CD4-positive, alpha-beta T cell treated with Interleukin-6 at 100 ng/mL for 8 hours (primary cell): ENCODE data around the gene JAK3.

Source experiments
- DNase-seq: peaks from one replicate; pipeline ENCODE4 v3.0.0-alpha.2; 2020; ENCODE audit warnings: mixed read lengths, low spot score

JAK3 gene

DNA sequence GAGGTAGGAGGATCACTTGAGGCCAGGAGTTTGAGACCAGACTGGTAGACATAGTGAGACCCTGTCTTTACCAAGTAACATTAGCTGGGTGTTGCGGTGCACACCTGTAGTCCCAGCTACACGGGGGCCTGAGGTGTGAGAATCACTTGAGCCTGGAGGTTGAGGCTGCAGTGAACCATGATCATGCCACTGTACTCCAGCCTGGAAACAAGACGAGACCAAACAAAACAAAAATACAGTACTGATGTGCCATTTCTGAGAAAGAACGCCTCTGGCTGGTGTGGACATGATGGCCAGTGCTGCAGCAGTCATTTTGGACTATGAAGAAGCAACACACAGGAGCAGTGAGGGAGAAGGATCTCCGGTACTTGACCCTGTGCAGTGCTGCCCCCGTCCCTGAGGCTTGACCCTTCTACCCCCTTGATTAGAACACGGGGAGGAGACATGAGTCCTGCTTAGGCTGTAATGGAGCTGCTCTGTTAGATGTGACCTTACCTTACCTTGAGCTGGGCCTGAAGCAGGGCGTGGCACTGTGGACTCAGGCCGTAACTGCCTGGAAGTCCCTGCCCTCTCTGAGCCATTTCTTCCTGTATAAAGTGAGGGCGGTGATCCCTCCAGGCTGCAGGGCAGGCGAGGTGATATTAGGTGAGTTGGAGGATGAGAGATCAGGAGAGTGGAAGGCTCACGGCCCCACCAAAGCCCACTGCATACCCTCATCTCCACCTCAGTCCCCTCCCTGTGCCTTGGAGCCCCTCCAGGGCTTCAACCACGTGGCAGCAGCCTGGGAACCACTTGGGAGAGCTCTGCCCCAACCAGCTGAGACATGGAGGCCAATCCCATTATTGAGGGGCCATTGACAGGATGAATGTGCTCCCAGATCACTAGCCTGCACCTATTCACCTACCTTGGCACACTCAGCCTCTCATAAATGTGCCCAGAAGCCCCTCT is 17.9 kb upstream of the JAK3 start:
- DNase-seq, result no peak

DNA sequence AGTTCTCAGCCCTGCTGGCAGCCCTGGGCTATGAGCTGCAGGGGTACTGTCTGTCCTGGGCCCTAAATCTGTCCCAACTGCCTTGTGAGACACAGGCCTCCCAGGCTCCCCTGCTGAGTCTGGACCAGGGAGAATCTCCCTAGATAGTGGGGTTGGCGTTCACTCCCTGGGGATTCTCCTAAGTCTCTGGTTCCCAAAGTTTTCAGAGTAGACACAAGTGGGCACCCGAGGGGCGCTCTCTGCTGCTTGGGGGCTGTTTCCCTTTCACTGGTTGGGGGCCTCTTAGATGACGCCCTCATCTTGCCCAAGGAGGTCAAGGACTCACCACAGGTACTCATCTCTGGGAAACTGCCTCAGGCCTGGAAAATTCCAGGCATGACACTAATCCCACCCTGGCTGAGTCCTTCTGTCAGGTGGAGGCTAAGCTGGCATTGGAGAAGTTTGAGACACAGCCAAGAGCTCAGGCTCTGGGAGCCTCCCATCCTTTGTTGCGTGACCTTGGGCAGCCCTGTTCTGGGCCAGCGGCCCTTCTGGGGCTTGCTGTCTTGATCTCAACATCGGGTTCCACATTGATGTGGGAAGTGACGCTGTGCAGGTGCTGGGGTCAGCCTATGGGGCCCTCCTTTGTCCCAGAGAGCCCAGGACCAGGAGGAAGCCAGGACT is 15.9 kb upstream of the JAK3 start:
- no peak for DNase-seq

- no peak for DNase-seq
Observed at GRCh38 chr19:17862711-17863519, 15.1 kb upstream of the JAK3 start.

GRCh38 chr19:17861542-17862402 is 14.0 kb upstream of the JAK3 start:
- DNase-seq, result no peak

GRCh38 chr19:17860993-17861360 is 13.2 kb upstream of the JAK3 start:
- DNase-seq, result no peak

DNA sequence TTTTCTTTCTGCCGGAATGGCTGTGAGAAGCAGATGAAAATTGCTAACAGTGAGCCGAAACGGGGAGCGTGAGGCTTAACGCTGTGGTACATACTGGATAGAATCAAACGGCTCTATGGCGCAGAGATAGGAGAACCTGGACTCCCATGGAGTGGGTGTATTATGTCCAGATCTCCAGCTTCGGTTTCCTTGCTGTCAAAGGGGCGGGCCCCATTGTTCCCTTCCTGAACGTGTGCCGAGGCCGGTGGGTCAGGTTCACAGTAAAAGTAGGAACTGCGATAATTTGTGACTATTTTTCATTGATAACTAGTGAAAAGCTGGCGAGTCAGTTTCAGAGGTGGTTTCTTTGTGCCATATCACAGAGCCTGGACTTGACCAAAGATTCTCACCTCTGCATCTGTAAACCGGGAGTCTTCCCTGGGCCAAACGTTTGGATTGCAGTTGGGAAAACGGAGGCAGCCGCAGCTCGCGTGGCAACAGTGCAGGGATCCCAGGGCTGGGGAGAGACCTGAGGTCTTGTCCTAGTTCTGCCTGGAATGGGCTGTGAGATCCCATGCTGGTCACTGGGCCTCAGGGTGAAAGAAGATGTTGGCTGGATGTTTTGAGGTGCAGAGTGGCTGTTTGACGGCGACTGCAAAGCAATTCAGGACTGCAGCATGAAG is 12.7 kb upstream of the JAK3 start:
- DNase-seq, result no peak

GRCh38 chr19:17859533-17860330 is 11.9 kb upstream of the JAK3 start, which contains the start of gene RPL18A:
Gene RPL18A (plus strand): TSS chr19:17859910. CDS start chr19:17859957, 47 bp downstream.
- DNase-seq, result peak; percentile 100

DNA sequence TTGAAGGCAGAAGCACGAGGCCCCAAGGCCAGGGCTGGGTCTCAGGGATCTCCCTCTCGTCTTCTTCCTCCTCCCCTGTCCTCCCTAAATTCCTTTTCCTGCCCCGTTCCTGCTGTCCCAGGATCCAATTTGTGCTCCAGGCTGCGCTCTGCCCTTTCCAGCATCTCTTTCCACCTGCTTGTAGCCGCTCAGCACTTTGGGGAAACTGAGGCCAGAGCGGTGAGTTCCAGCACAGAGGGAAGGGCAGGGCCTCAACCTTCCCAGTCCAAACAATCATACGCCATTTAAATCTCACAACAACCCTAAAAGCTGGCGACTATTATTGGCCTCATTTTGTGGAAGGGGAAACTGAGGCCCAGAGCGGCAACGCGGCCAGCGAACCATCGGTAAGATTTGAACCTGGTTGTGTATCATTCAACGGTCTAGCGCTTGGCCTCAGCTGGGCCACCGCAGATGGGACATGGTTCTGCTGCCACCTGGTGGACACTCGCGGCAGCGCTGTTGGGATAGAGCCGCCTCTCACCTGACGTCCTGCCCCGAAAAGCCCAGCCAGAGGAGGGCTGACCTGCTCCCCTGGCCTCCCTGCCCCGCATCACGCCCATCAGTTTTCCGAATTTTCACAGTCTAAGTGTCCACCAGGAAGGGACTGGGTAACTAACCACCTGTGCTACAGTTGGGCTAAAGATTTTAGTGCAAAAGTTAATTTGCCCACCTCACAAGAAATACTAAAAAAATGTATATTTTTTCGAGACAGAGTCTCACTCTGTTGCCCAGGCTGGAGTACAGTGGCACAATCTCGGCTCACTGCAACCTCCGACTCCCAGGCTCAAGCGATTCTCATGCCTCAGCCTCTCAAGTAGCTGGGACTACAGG is 7.7 kb upstream of the JAK3 start:
- DNase-seq, result peak; percentile 86

DNA sequence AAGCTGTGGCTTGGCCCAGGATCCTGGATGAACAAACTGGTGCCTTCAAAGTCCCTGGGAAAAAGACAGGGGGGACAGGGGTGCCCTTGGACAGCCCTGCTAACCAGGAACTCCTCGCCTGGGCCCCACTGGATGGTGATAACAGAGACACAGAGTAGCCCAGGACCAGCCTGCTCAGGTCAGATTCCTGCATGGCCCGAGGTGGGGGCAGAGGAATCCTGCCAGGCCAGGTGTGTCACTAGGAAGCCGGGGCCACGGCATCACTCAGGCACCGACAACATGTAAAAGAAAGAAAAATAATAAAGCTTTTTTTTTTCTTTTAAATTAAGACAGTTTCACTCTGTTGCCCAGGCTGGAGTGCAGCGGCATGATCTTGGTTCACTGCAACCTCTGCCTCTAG is 6.3 kb upstream of the JAK3 start:
- no peak for DNase-seq

- DNase-seq, result no peak
Observed at GRCh38 chr19:17848595-17849292, 962 bp upstream of the JAK3 start.

DNA sequence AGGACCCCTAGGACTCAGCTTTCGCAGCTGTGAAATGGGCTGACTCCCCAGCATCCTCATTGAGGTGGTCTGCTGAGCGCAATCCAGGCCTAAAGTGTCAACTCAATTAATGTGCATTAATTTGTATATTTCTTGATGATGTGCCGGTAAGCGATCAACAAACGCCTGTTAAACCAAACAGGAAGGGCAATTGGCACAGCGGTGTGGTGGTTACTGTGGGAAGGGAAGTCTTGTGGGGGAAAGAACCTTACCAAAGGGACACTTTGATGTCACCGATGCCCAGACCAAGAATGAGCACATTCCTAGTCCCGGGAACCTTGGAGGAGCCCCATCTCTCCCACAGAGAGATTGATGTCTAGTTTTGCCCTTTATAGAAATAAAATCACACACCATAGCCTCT is 1.6 kb downstream of the JAK3 start:
- DNase-seq, result peak; percentile 63

GRCh38 chr19:17843908-17844490 is 3.8 kb downstream of the JAK3 start:
- no peak for DNase-seq

DNA sequence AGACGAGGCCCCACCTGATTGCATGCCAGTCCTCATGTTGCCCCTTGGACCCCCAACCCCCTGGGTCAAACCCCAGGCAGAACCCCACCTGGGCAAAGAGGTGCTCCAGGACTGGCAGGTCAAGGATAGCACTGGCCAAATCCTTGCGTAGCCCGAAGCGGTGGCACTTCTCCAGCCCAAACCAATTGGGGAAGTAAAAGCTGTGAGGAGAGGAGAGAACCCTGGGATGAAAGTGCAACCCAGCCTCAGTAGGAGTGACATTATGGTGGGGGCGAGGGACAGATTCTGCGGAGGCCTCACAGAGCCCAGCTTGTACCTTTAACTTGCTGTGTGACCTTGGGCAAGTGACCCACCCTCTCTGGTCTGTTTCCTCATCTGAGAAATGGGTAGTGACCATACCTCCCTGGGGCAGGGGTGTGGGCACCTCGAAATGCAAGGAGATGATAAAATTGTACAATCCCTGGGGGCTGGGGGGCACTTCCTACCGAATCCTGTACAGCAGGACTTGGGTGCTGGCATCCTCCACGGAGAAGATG is 4.4 kb downstream of the JAK3 start:
- no peak for DNase-seq

DNA sequence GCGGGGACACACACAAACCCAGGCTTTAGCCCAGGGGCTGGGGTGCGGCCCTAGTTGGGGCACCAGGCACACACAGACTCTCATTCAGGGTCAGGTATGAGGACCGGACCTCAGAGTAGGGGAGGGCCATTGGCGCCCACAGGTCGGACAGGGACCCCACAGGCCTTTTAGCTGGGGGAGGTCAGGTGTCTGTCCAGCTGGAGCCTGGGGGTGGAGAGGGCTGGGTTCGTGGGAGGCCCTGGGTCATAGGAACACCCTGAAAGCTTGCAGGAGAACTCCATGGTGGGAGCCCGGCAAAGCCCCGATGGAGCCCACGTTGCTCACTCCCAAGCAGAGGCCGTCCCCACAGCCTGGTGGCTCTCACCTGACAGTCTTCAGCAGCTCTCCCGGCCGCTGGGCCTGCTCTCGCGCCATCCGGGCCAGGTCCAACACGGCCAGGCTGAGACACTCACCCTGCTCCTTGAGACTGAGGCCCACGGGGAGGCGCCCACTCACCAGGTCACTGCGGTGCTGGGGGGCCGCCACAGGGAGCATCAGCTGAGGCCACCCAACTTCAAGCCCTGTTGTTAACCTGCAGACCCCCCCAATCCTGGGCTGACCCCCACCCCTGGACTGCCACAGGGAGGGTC is 5.0 kb downstream of the JAK3 start:
- no peak for DNase-seq

DNA sequence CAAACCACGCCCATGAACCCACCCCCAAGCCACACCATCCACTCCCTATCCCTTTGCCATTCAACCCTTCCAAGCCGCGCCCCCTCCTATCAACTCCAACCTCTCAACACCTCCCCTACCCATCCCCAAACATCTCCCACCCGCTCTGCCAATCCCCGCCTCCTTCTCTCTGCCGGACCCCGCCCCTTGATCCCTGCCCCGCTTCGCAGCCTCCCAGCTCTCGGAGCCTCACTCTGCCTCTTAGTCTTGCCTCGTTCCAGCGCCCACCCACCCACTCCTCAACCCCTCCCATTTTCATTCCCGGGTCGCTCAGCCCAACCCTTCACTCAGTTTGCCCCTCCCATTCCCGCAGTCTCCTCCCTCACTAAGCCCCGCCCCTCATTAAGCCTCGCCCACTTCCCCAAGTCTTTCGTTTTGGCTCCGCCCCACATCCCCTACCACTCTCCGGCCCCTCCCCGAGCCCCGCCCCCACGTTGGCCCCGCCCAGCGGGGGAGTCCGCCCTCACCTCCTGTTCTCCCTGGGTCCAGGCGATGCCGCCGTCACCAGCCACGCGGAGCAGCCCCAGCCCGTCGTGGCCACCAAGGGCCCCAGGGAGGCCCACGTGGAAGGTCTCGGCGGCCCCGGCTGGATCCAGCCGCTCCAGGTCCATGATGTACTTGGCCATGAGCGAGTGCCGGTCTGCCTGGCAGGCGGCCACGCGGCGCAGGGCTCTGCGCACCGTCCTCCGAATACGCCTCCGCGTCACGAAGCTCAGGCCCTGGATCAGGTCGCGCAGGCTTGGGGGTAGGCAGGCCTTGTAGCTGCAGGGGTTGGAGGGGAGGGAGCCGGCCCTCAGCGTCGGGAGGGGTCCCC is 5.7 kb downstream of the JAK3 start:
- DNase-seq, result peak; percentile 19

- DNase-seq, result no peak
Observed at GRCh38 chr19:17841371-17841809, 6.4 kb downstream of the JAK3 start.
